Heart left ventricle (tissue), 16 donors: Measurements from ENCODE around the gene NR3C2. TPM values are rescaled to one million over a fixed set of nuclear protein-coding genes. Genes with fewer than 3 reads are reported as not detected.

Experiments
- ATAC-seq, 4 donors: fragments of 200-7000 bp; cut with Tn5 transposase; one replicate each; pipeline ENCODE4 v1.9.1; 2020 to 2022; ENCODE audit warnings: moderate library complexity in 4 of 4, mild to moderate bottlenecking in 3 of 4, moderate number of reproducible peaks in 1 of 4
- DNase-seq, 5 donors: peaks; one replicate each; pipeline ENCODE4 v3.0.0-alpha.2; 2020
- H3K27ac ChIP-seq, 12 donors: fragments of 200-600 bp; sonication (generic) in 4 of 12; one replicate each; pipeline versions ENCODE4 v1.5.0 to v1.8.0; 2016 to 2022; ENCODE audit warnings: mild to moderate bottlenecking in 2 of 12
- H3K27me3 ChIP-seq, 9 donors: fragments of 200-600 bp; sonication (generic) in 2 of 9; one replicate each; pipeline versions ENCODE4 v1.5.1 to v1.8.0; 2016 to 2022; ENCODE audit warnings: mild to moderate bottlenecking in 3 of 9
- H3K36me3 ChIP-seq, 9 donors: fragments of 200-600 bp; sonication (generic) in 2 of 9; one replicate each; pipeline versions ENCODE4 v1.5.0 to v1.8.0; 2018 to 2022; ENCODE audit warnings: mild to moderate bottlenecking in 2 of 9
- H3K4me1 ChIP-seq, 12 donors: fragments of 200-600 bp; sonication (generic) in 4 of 12; one replicate each; pipeline versions ENCODE4 v1.5.0 to v1.8.0; 2016 to 2022; ENCODE audit warnings: mild to moderate bottlenecking in 3 of 12
- H3K4me3 ChIP-seq, 12 donors: fragments of 200-600 bp; sonication (generic) in 4 of 12; one replicate each; pipeline versions ENCODE4 v1.5.0 to v1.8.0; 2017 to 2022; ENCODE audit warnings: mild to moderate bottlenecking in 9 of 12, moderate library complexity in 4 of 12
- H3K9me3 ChIP-seq, 12 donors: fragments of 200-600 bp; sonication (generic) in 4 of 12; one replicate each; pipeline versions ENCODE4 v1.5.0 to v1.8.0; 2016 to 2022; ENCODE audit warnings: mild to moderate bottlenecking in 1 of 12
- POLR2A ChIP-seq, 2 donors: fragments of 450-650 bp; IDR thresholded peaks; one replicate each; pipeline ENCODE4 v1.6.1; 2017; ENCODE audit warnings: antibody characterized with exemption in 2 of 2, mild to moderate bottlenecking in 2 of 2, moderate library complexity in 2 of 2
- WGBS, 4 donors: extraction: QIAGEN DNeasy Blood & Tissue Kit in 2 of 4; methylation state at CpG; one replicate each; pipeline versions ENCODE4 v1.1.5 to v1.1.7; 2013 to 2018; 5-methylcytosine and 5-hydroxymethylcytosine counted together
- intact Hi-C, 10 donors: fragments of 100-400 bp; cut with DNase I; formaldehyde crosslinking; loops; one replicate each; pipeline versions ENCODE4 v1.11.1 to v1.14.2; 2022
- polyA plus RNA-seq, 2 donors: library from polyadenylated mRNA; stranded (reverse); fragments of 200-250 nt; gene quantifications; one replicate each; pipeline ENCODE4 v1.2.3, GENCODE V29; 2013
- total RNA-seq, 9 donors: library from RNA; depleted of rRNA in 2 of 9; stranded (reverse); fragments of >200 nt in 2 of 9; fragmentation: NEBNext Ultra II Directional in 3 of 9; extraction: Animal tissue kit (Norgen Biotek cat#: 25700) in 3 of 9; gene quantifications; one replicate each; pipeline versions ENCODE4 v1.1.0 to v1.2.4, GENCODE V29; 2016 to 2023
- TF ChIP-seq, protein P1 (sequence below), 12 donors: fragments of 200-600 bp; sonication (generic) in 4 of 12; IDR thresholded peaks; one replicate each; pipeline versions ENCODE4 v1.5.0 to v1.8.0; 2018 to 2022; ENCODE audit warnings: antibody characterized with exemption in 12 of 12, mild to moderate bottlenecking in 5 of 12
- donor health status: ischemic (EF 13 %, LVEDD 7.1; RV severe dilation, severe dysfunction).
- donor health status: healthy with polysubstance abuse.
- donor health status: DM: no; HTN: yes; CAD: no.
- donor health status: DM: no; HTN: no; CAD: no.
- donor health status: ischemic (EF 25% LVEDD 6.9; RV normal size, moderate dysfunction).
- donor health status: ischemic (EF 25% LVEDD 5.7; RV mildly dilated, moderate dysfunction).
- donor health status: healthy.
- donor health status: DM: yes; HTN: yes; CAD: no.
- donor health status: ischemic (EF 35%, LVEDD 5.7; RV mildly dilated, moderate dysfunction).
- donor health status: nonischemic (EF 11% LVEDD 7.7; RV severe dilation, severe dysfunction).
- donor health status: DM: yes; HTN: yes; CAD: no.
- donor health status: PGD.
- donor health status: ischemic (EF 29% LVEDD 5.4; RV normal size, mild dysfunction).
- donor health status: nonischemic (EF 23%, LVEDD 6.1; RV moderate dilation, normal function).

NR3C2 gene
- total and polyA plus RNA-seq, 11 donors: 3.6 to 26.5 (median 18.4) TPM

DNA sequence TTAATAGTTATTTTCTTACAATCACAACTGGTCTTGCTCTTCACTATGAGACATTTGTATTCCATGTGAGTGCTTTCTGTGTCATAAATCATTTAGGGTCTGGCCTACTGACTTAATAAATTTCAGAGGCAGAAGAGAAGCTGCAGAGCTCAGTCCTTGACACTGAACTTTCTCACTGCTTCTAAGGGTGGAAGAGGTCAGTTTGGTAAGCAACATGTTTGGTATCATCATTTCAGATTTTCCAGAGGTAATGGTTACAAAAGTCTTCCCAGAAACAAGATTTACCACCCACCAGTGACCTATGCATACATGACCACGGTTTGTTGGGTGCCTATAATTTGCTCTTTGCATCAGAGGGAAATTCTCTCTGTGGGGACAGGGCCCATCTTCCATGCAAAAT lies 148.6 kb downstream of the NR3C2 start:
- ATAC-seq: no peak
- WGBS, 4 donors: 95 to 100% (median 98%) methylated on average over 1 of the region's 1 CpG

DNA sequence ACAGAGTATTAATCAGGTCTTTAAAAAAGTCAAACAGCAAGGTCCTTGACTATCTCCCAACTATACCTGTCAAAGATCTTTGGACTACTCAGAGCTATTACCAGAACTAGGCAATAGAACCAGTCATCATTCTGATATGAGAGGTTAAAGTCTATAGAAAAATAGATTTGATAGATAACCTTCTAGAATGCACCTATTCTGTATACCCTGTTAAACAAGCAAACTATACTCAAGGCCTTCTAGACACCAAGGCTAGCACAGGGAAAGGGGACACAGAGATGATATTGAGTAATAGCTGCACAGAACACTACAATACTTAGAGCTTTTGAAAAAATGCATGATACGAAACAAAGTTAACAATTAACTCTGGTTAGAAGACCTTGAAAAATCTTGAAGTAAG lies 149.5 kb downstream of the NR3C2 start:
- peaks cover 0 to 24% (median 10%) of the 10 kb centered on the region in 12 donors for H3K4me1 ChIP-seq
- TF ChIP-seq POLR2A (IDR thresholded peaks at IDR 0.05): no peak
- TF ChIP-seq, protein P1, sequence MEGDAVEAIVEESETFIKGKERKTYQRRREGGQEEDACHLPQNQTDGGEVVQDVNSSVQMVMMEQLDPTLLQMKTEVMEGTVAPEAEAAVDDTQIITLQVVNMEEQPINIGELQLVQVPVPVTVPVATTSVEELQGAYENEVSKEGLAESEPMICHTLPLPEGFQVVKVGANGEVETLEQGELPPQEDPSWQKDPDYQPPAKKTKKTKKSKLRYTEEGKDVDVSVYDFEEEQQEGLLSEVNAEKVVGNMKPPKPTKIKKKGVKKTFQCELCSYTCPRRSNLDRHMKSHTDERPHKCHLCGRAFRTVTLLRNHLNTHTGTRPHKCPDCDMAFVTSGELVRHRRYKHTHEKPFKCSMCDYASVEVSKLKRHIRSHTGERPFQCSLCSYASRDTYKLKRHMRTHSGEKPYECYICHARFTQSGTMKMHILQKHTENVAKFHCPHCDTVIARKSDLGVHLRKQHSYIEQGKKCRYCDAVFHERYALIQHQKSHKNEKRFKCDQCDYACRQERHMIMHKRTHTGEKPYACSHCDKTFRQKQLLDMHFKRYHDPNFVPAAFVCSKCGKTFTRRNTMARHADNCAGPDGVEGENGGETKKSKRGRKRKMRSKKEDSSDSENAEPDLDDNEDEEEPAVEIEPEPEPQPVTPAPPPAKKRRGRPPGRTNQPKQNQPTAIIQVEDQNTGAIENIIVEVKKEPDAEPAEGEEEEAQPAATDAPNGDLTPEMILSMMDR (IDR thresholded peaks at IDR 0.05): no peak
- H3K4me3 ChIP-seq: no peak overlapping the region
- DNase-seq (no peak), ATAC-seq (no peak)
- 94 to 98% (median 96%) methylated on average over 1 of the region's 1 CpG for WGBS, 4 donors
- no peaks in the 10 kb centered on the region for H3K36me3 ChIP-seq
- H3K27ac ChIP-seq: no peak overlapping the region
- H3K27me3 ChIP-seq: no peaks in the 10 kb centered on the region
- no peaks in the 10 kb centered on the region for H3K9me3 ChIP-seq
- intact Hi-C loops: no loop called here

More for the DNA sequence above, 148.6 kb downstream of the NR3C2 start:
- H3K36me3 ChIP-seq: no peaks in the 10 kb centered on the region
- H3K4me1 ChIP-seq: peaks cover 0 to 16% (median 7%) of the 10 kb centered on the region in 12 donors
- H3K27me3 ChIP-seq: no peaks in the 10 kb centered on the region
- no peak for DNase-seq
- H3K4me3 ChIP-seq: no peak overlapping the region
- TF ChIP-seq POLR2A (IDR thresholded peaks at IDR 0.05): no peak
- TF ChIP-seq, protein P1 (IDR thresholded peaks at IDR 0.05): no peak
- intact Hi-C loops: no loop called here
- no peak overlapping the region for H3K27ac ChIP-seq
- H3K9me3 ChIP-seq: no peaks in the 10 kb centered on the region

DNA sequence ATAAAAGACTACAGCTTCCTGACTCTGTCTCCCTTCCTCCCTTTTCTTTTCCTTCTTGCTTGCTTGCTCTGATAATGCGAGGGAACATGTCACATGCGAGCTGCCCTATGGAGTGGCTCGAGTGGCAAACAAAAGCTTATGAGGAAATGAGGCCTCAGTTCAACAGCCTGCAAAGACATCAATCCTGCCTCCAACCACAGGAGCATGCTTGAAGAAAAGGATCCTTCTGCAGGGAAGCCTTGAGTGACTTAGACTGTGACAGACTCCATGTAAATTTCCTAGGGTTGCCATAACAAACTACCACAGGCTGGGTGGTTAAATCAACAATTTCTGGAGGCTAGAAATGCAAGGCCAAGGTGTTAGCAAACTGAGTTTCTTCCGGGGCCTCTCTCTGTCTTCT lies 152.5 kb downstream of the NR3C2 start:
- no peak overlapping the region for H3K27ac ChIP-seq

DNA sequence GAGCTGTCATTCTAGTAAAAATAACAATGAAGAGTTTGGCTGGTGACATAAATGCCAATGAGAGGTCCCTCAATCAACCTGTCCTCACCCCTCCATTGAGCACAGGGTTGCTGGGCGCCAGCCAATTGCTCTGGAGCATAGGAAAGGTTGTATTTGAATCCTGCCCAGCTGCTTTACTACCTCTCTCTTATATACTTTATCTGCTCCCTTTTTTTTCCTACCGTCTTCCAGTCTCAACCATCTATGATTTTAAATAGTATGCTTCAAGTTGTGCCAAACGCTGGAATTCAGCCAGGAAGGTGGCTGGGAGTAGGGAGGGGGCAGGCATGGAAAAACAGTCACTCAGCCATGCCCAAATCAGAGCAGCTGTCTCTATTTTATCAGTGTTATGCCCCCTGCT lies 153.8 kb downstream of the NR3C2 start:
- Histone ChIP-seq H3K9me3 (no peaks in the 10 kb centered on the region), H3K27me3 (no peaks in the 10 kb centered on the region), H3K27ac (peak overlapping the region in 1 of 12 donors; percentile 10), H3K4me3 (no peak overlapping the region), H3K4me1 (peaks cover 0 to 62% (median 35%) of the 10 kb centered on the region in 12 donors), H3K36me3 (no peaks in the 10 kb centered on the region)
- ATAC-seq (peak; percentile 62 to 81 (median 74)), DNase-seq (peak; percentile 33 to 73 (median 66))
- intact Hi-C loops: loop anchor here in 8 of 10 donors (5.0 to 10.0 kb wide), 4 partner anchors 154 to 976 kb away; partner anchors contain the start of gene NR3C2 (in 7 of the 8)
- TF ChIP-seq, protein P1 (IDR thresholded peaks at IDR 0.05): no peak
- TF ChIP-seq POLR2A (IDR thresholded peaks at IDR 0.05): no peak
- 22 to 44% (median 28%) methylated on average over 3 of the region's 3 CpGs for WGBS, 4 donors

More for the DNA sequence above, 152.5 kb downstream of the NR3C2 start:
- DNase-seq (no peak), ATAC-seq (peak in 1 of 4 donors; percentile 33)
- no peak overlapping the region for H3K4me3 ChIP-seq
- TF ChIP-seq POLR2A (IDR thresholded peaks at IDR 0.05): no peak
- TF ChIP-seq, protein P1 (IDR thresholded peaks at IDR 0.05): no peak
- no peaks in the 10 kb centered on the region for H3K36me3 ChIP-seq
- WGBS, 4 donors: 38 to 50% (median 45%) methylated on average over 4 of the region's 4 CpGs
- peaks cover 0 to 50% (median 28%) of the 10 kb centered on the region in 12 donors for H3K4me1 ChIP-seq
- intact Hi-C loops: loop anchor here in 8 of 10 donors (5.0 to 10.0 kb wide), 4 partner anchors 153 to 975 kb away; partner anchors contain the start of gene NR3C2 (in 7 of the 8)
- no peaks in the 10 kb centered on the region for H3K27me3 ChIP-seq
- no peaks in the 10 kb centered on the region for H3K9me3 ChIP-seq
